Omental fat pad (tissue), 4 donors: ENCODE measurements around the gene KNG1. TPM values are rescaled to one million over a fixed set of nuclear protein-coding genes. Genes with fewer than 3 reads are reported as not detected.

Experiments used
- ATAC-seq: fragments of 150-250 bp; one replicate; pipeline ENCODE4 v1.9.1; 2016; ENCODE audit warnings: mild to moderate bottlenecking, moderate library complexity; ENCODE audit not compliant: low FRiP score
- DNase-seq: peaks from one replicate; pipeline ENCODE4 v3.0.0-alpha.2; 2019; ENCODE audit warnings: low spot score
- CTCF ChIP-seq, 3 donors: fragments of 450-650 bp; IDR thresholded peaks; one replicate each; pipeline ENCODE4 v1.5.1; 2016 to 2017; ENCODE audit warnings: antibody characterized with exemption in 3 of 3, mild to moderate bottlenecking in 3 of 3, moderate library complexity in 2 of 3
- total RNA-seq, 4 donors: library from RNA; depleted of rRNA; stranded (reverse); fragments of >200 nt; gene quantifications; one replicate each; pipeline ENCODE4 v1.1.0, GENCODE V29; 2016

Gene KNG1
- total RNA-seq, 4 donors from 2014 or later, result 0.09 TPM; not detected in 3

- DNase-seq (no peak), ATAC-seq (no peak)
- no peak for TF ChIP-seq CTCF (IDR thresholded peaks at IDR 0.05)
Measured at GRCh38 chr3:186785495-186786018, 68.4 kb downstream of the KNG1 start.

GRCh38 chr3:186786922-186787321, 69.8 kb downstream of the KNG1 start:
- no peak for ATAC-seq
- no peak for TF ChIP-seq CTCF (IDR thresholded peaks at IDR 0.05)
- DNase-seq, result no peak

- no peak for ATAC-seq
Measured at GRCh38 chr3:186787642-186788481, 70.7 kb downstream of the KNG1 start.

GRCh38 chr3:186788482-186789370, 71.6 kb downstream of the KNG1 start:
- no peak for ATAC-seq
- TF ChIP-seq CTCF (IDR thresholded peaks at IDR 0.05), result no peak

More at GRCh38 chr3:186787642-186788481, 70.7 kb downstream of the KNG1 start:
- TF ChIP-seq CTCF (IDR thresholded peaks at IDR 0.05), result no peak
- DNase-seq, result no peak

DNA sequence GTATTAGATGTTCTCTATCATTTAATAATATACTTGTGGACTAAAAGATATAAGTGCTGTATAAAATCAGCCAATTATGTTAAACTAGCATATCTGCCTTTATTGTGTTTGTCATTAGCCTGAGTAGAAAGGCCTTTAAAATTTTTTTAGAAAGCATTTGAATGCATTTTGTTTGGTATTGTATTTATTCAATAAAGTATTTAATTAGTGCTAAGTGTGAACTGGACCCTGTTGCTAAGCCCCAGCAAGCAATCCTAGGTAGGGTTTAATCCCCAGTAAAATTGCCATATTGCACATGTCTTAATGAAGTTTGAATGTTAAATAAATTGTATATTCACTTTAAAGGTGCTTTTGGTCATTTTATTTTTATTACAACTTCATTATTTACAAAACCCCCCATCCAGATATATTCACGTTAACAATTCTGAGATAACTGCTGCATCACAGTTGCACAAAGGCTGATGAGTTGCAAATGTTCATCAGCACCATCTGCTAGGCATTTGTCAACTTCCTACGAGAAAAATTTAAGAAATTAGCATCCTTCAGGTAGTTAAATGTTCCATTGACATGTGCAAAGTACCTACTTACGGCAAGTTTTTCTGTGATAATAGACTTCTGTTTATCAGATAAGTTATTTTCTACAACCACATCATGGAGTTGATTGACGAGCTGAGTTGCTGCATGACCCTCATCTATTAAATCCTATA, 72.5 kb downstream of the KNG1 start:
- no peak for ATAC-seq
- no peak for DNase-seq
- no peak for TF ChIP-seq CTCF (IDR thresholded peaks at IDR 0.05)

More at GRCh38 chr3:186788482-186789370, 71.6 kb downstream of the KNG1 start:
- no peak for DNase-seq

GRCh38 chr3:186790261-186790981, 73.3 kb downstream of the KNG1 start:
- DNase-seq (no peak), ATAC-seq (no peak)
- TF ChIP-seq CTCF (IDR thresholded peaks at IDR 0.05), result no peak
